ENCODE data around the gene MYO5A.

GRCh38 chr15:52282418-52282817 is 246.3 kb downstream of the MYO5A start:
- TF ChIP-seq POLR2A (IDR thresholded peaks at IDR 0.05; ENCODE audit: low read depth): no peak
- no peak for TF ChIP-seq CTCF (IDR thresholded peaks at IDR 0.05)
- TF ChIP-seq POLR2AphosphoS5 (IDR thresholded peaks at IDR 0.05): no peak
